K562 (cell line): ENCODE data around the gene CELA3B. TPM values are rescaled to one million over a fixed set of nuclear protein-coding genes. Genes with fewer than 3 reads are reported as not detected.

Experiments used
- ATAC-seq: fragments of 200-7000 bp; cut with Tn5 transposase; 3 replicates; pipeline ENCODE4 v1.9.1; 2020; ENCODE audit warnings: moderate library complexity
- BruUV-seq: library from RNA; stranded (reverse); fragments of 400-500 nt; replicated peaks from 2 replicates; lab custom pipeline; 2021; lab: Mats Ljungman, UMichigan
- CTCF ChIA-PET: fragments of 300-600 bp; formaldehyde crosslinking; extraction: SDS; loops from one replicate; lab custom pipeline; 2021; ENCODE audit warnings: low intra/inter-chr PET ratio; lab: Yijun Ruan, JAX
- POLR2A ChIA-PET: fragments of 300-600, 350-650 bp; sonication (Branson Sonifier 250); formaldehyde crosslinking; extraction: SDS; loops from one replicate; lab custom pipeline; 2021; ENCODE audit warnings: antibody characterized with exemption, inconsistent platforms; lab: Yijun Ruan, JAX
- DNase-seq, 4 experiments: peaks; one replicate each; pipeline versions ENCODE4 v3.0.0 to v3.0.0-alpha.2; 2011 to 2018; ENCODE audit warnings: low spot score in 3 of 4, mixed read lengths in 3 of 4; ENCODE audit errors: extremely low read depth in 1 of 4
- FAIRE-seq: peaks from 2 replicates; lab custom pipeline; 2011; peaks lifted over from hg19 to GRCh38; lab: Jason Lieb, UNC
- H2AFZ ChIP-seq: 2 replicates; pipeline ENCODE4 v1.6.0; 2011; ENCODE audit warnings: low read depth, low read length, control low read depth, inconsistent platforms
- H3K27ac ChIP-seq: fragments of 200-600 bp; 3 replicates; pipeline ENCODE4 v1.8.0; 2011; ENCODE audit warnings: low read depth, mild to moderate bottlenecking, control low read depth, inconsistent platforms, low read length, moderate library complexity, mixed read lengths; ENCODE audit errors: extremely low read depth
- H3K27me3 ChIP-seq, 2 experiments: fragments of 300-600 bp in 1 of 2; 2 replicates in 1 of 2; 3 replicates in 1 of 2; pipeline versions ENCODE4 v1.6.0 to v1.8.0; 2011; ENCODE audit warnings: inconsistent platforms in 2 of 2, low read length in 2 of 2, mild to moderate bottlenecking in 1 of 2, mixed read lengths in 1 of 2, moderate library complexity in 1 of 2; ENCODE audit not compliant: control insufficient read depth in 2 of 2, insufficient read depth in 2 of 2
- H3K36me3 ChIP-seq: fragments of 300-600 bp; 3 replicates; pipeline ENCODE4 v1.8.0; 2011; ENCODE audit warnings: mild to moderate bottlenecking, low read length, inconsistent platforms; ENCODE audit not compliant: control insufficient read depth, insufficient read depth
- H3K4me1 ChIP-seq, 2 experiments: fragments of 200-600 bp in 1 of 2; replicated peaks in 1 of 2; 2 replicates in 1 of 2; 3 replicates in 1 of 2; pipeline versions ENCODE4 v1.5.1 to v1.8.0; 2011; ENCODE audit warnings: inconsistent platforms in 2 of 2, low read length in 2 of 2, mild to moderate bottlenecking in 1 of 2, mixed read lengths in 1 of 2, moderate library complexity in 1 of 2; ENCODE audit not compliant: control insufficient read depth in 2 of 2, insufficient read depth in 2 of 2
- H3K4me2 ChIP-seq: 2 replicates; pipeline ENCODE4 v1.6.1; 2011; ENCODE audit warnings: low read length, control low read depth, inconsistent platforms, mixed read lengths; ENCODE audit not compliant: insufficient read depth
- H3K4me3 ChIP-seq: fragments of 200-600 bp; sonication (generic), shearing (Covaris generic); 2 replicates; pipeline ENCODE4 v1.5.1; 2016; ENCODE audit warnings: control low read depth, inconsistent platforms
- H3K79me2 ChIP-seq: fragments of 200-600 bp; 3 replicates; pipeline ENCODE4 v1.8.0; 2011; ENCODE audit warnings: low read length, inconsistent platforms; ENCODE audit not compliant: control insufficient read depth, insufficient read depth
- H3K9ac ChIP-seq, 2 experiments: 2 replicates each; pipeline versions ENCODE4 v1.6.0 to v1.6.1; 2011; ENCODE audit warnings: low read depth in 2 of 2, low read length in 2 of 2, control low read depth in 1 of 2, inconsistent platforms in 1 of 2, mild to moderate bottlenecking in 1 of 2, mixed read lengths in 1 of 2; ENCODE audit not compliant: insufficient read depth in 1 of 2
- H3K9me1 ChIP-seq: one replicate; pipeline ENCODE4 v1.6.0; 2011; ENCODE audit warnings: inconsistent platforms, mild to moderate bottlenecking, low read length, moderate library complexity; ENCODE audit not compliant: control insufficient read depth, insufficient read depth
- H3K9me3 ChIP-seq: replicated peaks from 2 replicates; pipeline ENCODE4 v1.5.1; 2011; ENCODE audit warnings: low read depth, low read length, inconsistent platforms; ENCODE audit not compliant: control insufficient read depth, insufficient read depth
- H4K20me1 ChIP-seq: replicated peaks from 2 replicates; pipeline ENCODE4 v1.6.1; 2011; ENCODE audit warnings: low read length, inconsistent platforms, mixed read lengths; ENCODE audit not compliant: control insufficient read depth, insufficient read depth
- LEF1 ChIP-seq: fragments of 450-650 bp; IDR thresholded peaks from 2 replicates; pipeline ENCODE4 v1.6.1; 2016; ENCODE audit warnings: mild to moderate bottlenecking
- WGBS: fragments of 100-300 bp; shearing (Covaris generic); methylation state at CpG from one replicate; pipeline ENCODE4 v1.1.6; 2016; ENCODE audit warnings: low coverage, mixed read lengths; ENCODE audit not compliant: insufficient coverage; ENCODE audit errors: missing lambda C conversion rate; 5-methylcytosine and 5-hydroxymethylcytosine counted together
- in situ Hi-C: fragments of 300-500 bp; cut with MboI; formaldehyde crosslinking; loops from 4 replicates; pipeline ENCODE4 v1.15.0; 2018; ENCODE audit warnings: inconsistent platforms, mixed read lengths
- intact Hi-C: fragments of 100-400 bp; cut with micrococcal nuclease; formaldehyde crosslinking; loops from 2 replicates; pipeline ENCODE4 v1.14.2; 2022
- polyA plus RNA-seq, 8 experiments: library from polyadenylated mRNA; depleted of rRNA in 4 of 8; stranded (reverse) in 5 of 8; unstranded in 3 of 8; fragments of >200 nt; fragmentation: Nextera tagmentation in 2 of 8; fragmentation: Illumina TruSeq in 1 of 8; extraction: Ambion mirVana in 2 of 8; extraction: Trizol in 1 of 8; gene quantifications; 2 replicates each; pipeline versions ENCODE4 v1.2.1 to v1.2.3, GENCODE V29; 2011 to 2014; ENCODE audit warnings: inconsistent platforms in 1 of 8, missing spikeins in 1 of 8
- total RNA-seq, 7 experiments: library from RNA; depleted of rRNA in 6 of 7; stranded (reverse); fragments of >200 nt in 6 of 7; fragmentation: Illumina TruSeq in 2 of 7; extraction: Trizol in 2 of 7; gene quantifications; 2 replicates each; pipeline versions ENCODE4 v1.2.1 to v1.2.3, GENCODE V29; 2011 to 2021; ENCODE audit warnings: low replicate concordance in 1 of 7
- TF ChIP-seq, protein P1 (sequence below): fragments of 450-650 bp; IDR thresholded peaks from 2 replicates; pipeline ENCODE4 v1.6.1; 2016; ENCODE audit warnings: antibody characterized with exemption

The CELA3B gene
- total and polyA plus RNA-seq, 9 of the 15 experiments (the other 6 are each of a cell fraction or from before 2014, with no cell fraction given): 3.1 TPM; not detected in 8

DNA sequence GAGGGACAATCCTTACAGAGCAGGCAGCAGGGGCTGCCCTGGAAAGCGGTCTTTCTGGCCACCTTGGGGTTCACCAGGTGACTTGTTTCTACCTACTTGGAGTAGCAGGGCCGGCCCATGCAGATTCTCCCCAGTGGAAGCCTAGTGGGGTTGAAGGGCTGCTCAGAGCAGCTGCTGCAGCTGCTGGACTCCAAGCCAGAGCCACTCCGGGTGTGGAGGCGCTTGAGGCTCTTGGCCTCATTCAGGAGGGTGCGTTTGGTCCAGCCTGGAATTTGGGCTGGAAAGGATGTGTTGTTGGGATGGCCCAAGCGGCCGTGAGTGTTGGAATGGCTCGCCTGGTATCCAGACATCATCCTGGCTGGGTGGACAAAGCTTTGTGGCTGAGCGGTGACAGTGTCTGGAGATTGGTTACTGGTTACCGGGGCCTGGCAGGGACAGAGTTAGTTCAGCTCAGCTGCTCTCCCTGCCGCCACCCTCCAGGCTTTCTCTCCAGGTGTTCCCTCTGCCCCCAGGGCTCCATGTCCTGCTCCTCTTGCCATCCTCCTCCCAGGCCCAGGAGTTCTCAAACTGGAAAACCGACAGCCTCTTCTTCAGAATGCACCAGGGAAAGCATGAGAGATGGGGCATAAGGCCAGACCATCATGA lies 25.5 kb upstream of the CELA3B start:
- Histone ChIP-seq H3K4me3 (no peak overlapping the region), H3K9me1 (no peaks in the 10 kb centered on the region), H4K20me1 (no peaks in the 10 kb centered on the region), H3K4me1 (peaks cover 8 to 19% of the 10 kb centered on the region in 2 experiments), H3K79me2 (no peaks in the 10 kb centered on the region), H3K36me3 (no peaks in the 10 kb centered on the region), H3K27me3 (no peaks in the 10 kb centered on the region), H3K4me2 (no peak overlapping the region), H3K27ac (no peak overlapping the region), H3K9me3 (no peaks in the 10 kb centered on the region), H2AFZ (no peak overlapping the region), H3K9ac (peak overlapping the region in 1 of 2 experiments; percentile 77; a peak in 2 of 4 replicates)
- intact Hi-C loops (no loop called here), in situ Hi-C loops (no loop called here)
- FAIRE-seq (no peak), DNase-seq (no peak), ATAC-seq (no peak)
- TF ChIP-seq, protein P1, sequence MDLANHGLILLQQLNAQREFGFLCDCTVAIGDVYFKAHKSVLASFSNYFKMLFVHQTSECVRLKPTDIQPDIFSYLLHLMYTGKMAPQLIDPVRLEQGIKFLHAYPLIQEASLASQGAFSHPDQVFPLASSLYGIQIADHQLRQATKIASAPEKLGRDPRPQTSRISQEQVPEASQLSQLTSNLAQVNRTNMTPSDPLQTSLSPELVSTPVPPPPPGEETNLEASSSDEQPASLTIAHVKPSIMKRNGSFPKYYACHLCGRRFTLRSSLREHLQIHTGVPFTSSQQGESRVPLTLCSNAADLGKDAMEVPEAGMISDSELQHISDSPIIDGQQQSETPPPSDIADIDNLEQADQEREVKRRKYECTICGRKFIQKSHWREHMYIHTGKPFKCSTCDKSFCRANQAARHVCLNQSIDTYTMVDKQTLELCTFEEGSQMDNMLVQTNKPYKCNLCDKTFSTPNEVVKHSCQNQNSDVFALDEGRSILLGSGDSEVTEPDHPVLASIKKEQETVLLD: no peak
- TF ChIP-seq LEF1: no peak
- BruUV-seq: no TSS peak
- WGBS: 50% methylated on average over 12 of the region's 12 CpGs
- CTCF ChIA-PET: no interaction called here
- POLR2A ChIA-PET: interaction anchor here (0.6 to 3.3 kb wide), 4 partner anchors 10 to 649 kb away, joined by 3 to 10 read pairs (median 3); no protein-coding TSS in a partner anchor
